Stimulated activated naive CD8-positive, alpha-beta T cell treated with anti-CD3 and anti-CD28 coated beads, Interleukin-15, Interleukin-2, amounts not matched to agents 100 ng/mL and 50 ng/mL, for 24 hours (primary cell): ENCODE data around the gene WWOX.
A peak's percentile ranks its signal among the peaks of the same experiment; 100 is the strongest.
"Not testable (repeated sequence)": the region's sequence is repeated elsewhere in the genome, so short reads cannot be mapped to it uniquely, and the experiment has no call there.

Experiments
- H3K27ac Mint-ChIP-seq: one replicate; pipeline ENCODE4 v1.8.0; 2021; ENCODE audit warnings: mild to moderate bottlenecking, mixed read lengths
- H3K27me3 Mint-ChIP-seq: one replicate; pipeline ENCODE4 v1.8.0; 2021; ENCODE audit warnings: mixed read lengths
- H3K36me3 Mint-ChIP-seq: one replicate; pipeline ENCODE4 v1.8.0; 2021; ENCODE audit warnings: low read depth, mixed read lengths
- H3K4me1 Mint-ChIP-seq: one replicate; pipeline ENCODE4 v1.8.0; 2021; ENCODE audit warnings: low read depth, mixed read lengths
- H3K4me3 Mint-ChIP-seq: one replicate; pipeline ENCODE4 v1.8.0; 2021; ENCODE audit warnings: mild to moderate bottlenecking, mixed read lengths
- H3K9me3 Mint-ChIP-seq: one replicate; pipeline ENCODE4 v1.8.0; 2021; ENCODE audit warnings: mixed read lengths

WWOX gene

GRCh38 chr16:78099271-78100111, at the start of gene WWOX:
TSS of gene WWOX (plus strand) at chr16:78099654.
- H3K4me1 Mint-ChIP-seq, result peaks cover 25% of the 10 kb centered on the region
- H3K27ac Mint-ChIP-seq, result peak within 1 kb of the TSS; percentile 92
- no peaks in the 10 kb centered on the region for H3K9me3 Mint-ChIP-seq
- no peaks in the 10 kb centered on the region for H3K27me3 Mint-ChIP-seq
- no peaks in the 10 kb centered on the region for H3K36me3 Mint-ChIP-seq
- peak within 1 kb of the TSS; percentile 88 for H3K4me3 Mint-ChIP-seq

GRCh38 chr16:78050734-78051400, 48.6 kb upstream of the WWOX start:
- no peaks in the 10 kb centered on the region for H3K9me3 Mint-ChIP-seq

GRCh38 chr16:78057803-78058564, 41.5 kb upstream of the WWOX start:
- Mint-ChIP-seq H3K4me3 (no peak overlapping the region), H3K27ac (no peak overlapping the region), H3K4me1 (no peaks in the 10 kb centered on the region), H3K27me3 (peaks cover 6% of the 10 kb centered on the region), H3K9me3 (no peaks in the 10 kb centered on the region), H3K36me3 (no peaks in the 10 kb centered on the region)

More at GRCh38 chr16:78050734-78051400, 48.6 kb upstream of the WWOX start:
- Mint-ChIP-seq H3K27me3 (peaks cover 30% of the 10 kb centered on the region), H3K27ac (no peak overlapping the region), H3K4me3 (no peak overlapping the region), H3K36me3 (no peaks in the 10 kb centered on the region), H3K4me1 (no peaks in the 10 kb centered on the region)

- H3K4me1 Mint-ChIP-seq, H3K9me3 Mint-ChIP-seq, H3K27me3 Mint-ChIP-seq, H3K36me3 Mint-ChIP-seq, H3K4me3 Mint-ChIP-seq, H3K27ac Mint-ChIP-seq: not testable (repeated sequence)
Observed at GRCh38 chr16:78059806-78060205, 39.6 kb upstream of the WWOX start.

GRCh38 chr16:78060295-78060694, 39.2 kb upstream of the WWOX start:
- no peaks in the 10 kb centered on the region for H3K9me3 Mint-ChIP-seq
- H3K4me1 Mint-ChIP-seq, result no peaks in the 10 kb centered on the region
- H3K27ac Mint-ChIP-seq, result no peak overlapping the region
- H3K4me3 Mint-ChIP-seq, result no peak overlapping the region
- no peaks in the 10 kb centered on the region for H3K36me3 Mint-ChIP-seq
- H3K27me3 Mint-ChIP-seq, result no peaks in the 10 kb centered on the region

- H3K27me3 Mint-ChIP-seq, result peaks cover under 1% of the 10 kb centered on the region
- H3K9me3 Mint-ChIP-seq, result no peaks in the 10 kb centered on the region
- no peak overlapping the region for H3K4me3 Mint-ChIP-seq
- H3K27ac Mint-ChIP-seq, result no peak overlapping the region
- no peaks in the 10 kb centered on the region for H3K4me1 Mint-ChIP-seq
- no peaks in the 10 kb centered on the region for H3K36me3 Mint-ChIP-seq
Observed at GRCh38 chr16:78060809-78061208, 38.6 kb upstream of the WWOX start.

GRCh38 chr16:78065319-78065718, 34.1 kb upstream of the WWOX start:
- Mint-ChIP-seq H3K4me1 (no peaks in the 10 kb centered on the region), H3K27me3 (peaks cover 18% of the 10 kb centered on the region), H3K9me3 (no peaks in the 10 kb centered on the region), H3K4me3 (no peak overlapping the region), H3K36me3 (no peaks in the 10 kb centered on the region), H3K27ac (no peak overlapping the region)

GRCh38 chr16:78069913-78070312, 29.5 kb upstream of the WWOX start:
- peaks cover 29% of the 10 kb centered on the region for H3K27me3 Mint-ChIP-seq
- H3K4me1 Mint-ChIP-seq, result no peaks in the 10 kb centered on the region

GRCh38 chr16:78072275-78072674, 27.2 kb upstream of the WWOX start:
- H3K27ac Mint-ChIP-seq, result no peak overlapping the region
- no peaks in the 10 kb centered on the region for H3K4me1 Mint-ChIP-seq

More at GRCh38 chr16:78069913-78070312, 29.5 kb upstream of the WWOX start:
- Mint-ChIP-seq H3K27ac (no peak overlapping the region), H3K9me3 (no peaks in the 10 kb centered on the region), H3K4me3 (no peak overlapping the region), H3K36me3 (no peaks in the 10 kb centered on the region)

GRCh38 chr16:78075800-78076199, 23.7 kb upstream of the WWOX start:
- no peaks in the 10 kb centered on the region for H3K4me1 Mint-ChIP-seq
- no peaks in the 10 kb centered on the region for H3K9me3 Mint-ChIP-seq
- H3K4me3 Mint-ChIP-seq, result no peak overlapping the region
- no peaks in the 10 kb centered on the region for H3K36me3 Mint-ChIP-seq
- peaks cover 11% of the 10 kb centered on the region for H3K27me3 Mint-ChIP-seq
- no peak overlapping the region for H3K27ac Mint-ChIP-seq

More at GRCh38 chr16:78072275-78072674, 27.2 kb upstream of the WWOX start:
- no peaks in the 10 kb centered on the region for H3K9me3 Mint-ChIP-seq
- no peaks in the 10 kb centered on the region for H3K36me3 Mint-ChIP-seq
- no peak overlapping the region for H3K4me3 Mint-ChIP-seq
- peaks cover 20% of the 10 kb centered on the region for H3K27me3 Mint-ChIP-seq

GRCh38 chr16:78081341-78081740, 18.1 kb upstream of the WWOX start:
- no peak overlapping the region for H3K4me3 Mint-ChIP-seq
- H3K9me3 Mint-ChIP-seq, result no peaks in the 10 kb centered on the region
- H3K27ac Mint-ChIP-seq, result no peak overlapping the region
- H3K27me3 Mint-ChIP-seq, result peaks cover 10% of the 10 kb centered on the region
- H3K36me3 Mint-ChIP-seq, result no peaks in the 10 kb centered on the region
- H3K4me1 Mint-ChIP-seq, result no peaks in the 10 kb centered on the region

GRCh38 chr16:78091419-78091818, 8.0 kb upstream of the WWOX start:
- Mint-ChIP-seq H3K27ac (no peak overlapping the region), H3K9me3 (no peaks in the 10 kb centered on the region), H3K4me3 (no peak overlapping the region), H3K36me3 (no peaks in the 10 kb centered on the region), H3K27me3 (peaks cover 16% of the 10 kb centered on the region), H3K4me1 (no peaks in the 10 kb centered on the region)

- Mint-ChIP-seq H3K27ac (no peak overlapping the region), H3K27me3 (peaks cover 16% of the 10 kb centered on the region), H3K4me1 (no peaks in the 10 kb centered on the region), H3K4me3 (no peak overlapping the region), H3K9me3 (no peaks in the 10 kb centered on the region), H3K36me3 (no peaks in the 10 kb centered on the region)
Observed at GRCh38 chr16:78092758-78093157, 6.7 kb upstream of the WWOX start.

GRCh38 chr16:78094166-78094565, 5.3 kb upstream of the WWOX start:
- Mint-ChIP-seq H3K27ac (no peak overlapping the region), H3K36me3 (no peaks in the 10 kb centered on the region), H3K27me3 (peaks cover 16% of the 10 kb centered on the region), H3K4me3 (no peak overlapping the region), H3K4me1 (peaks cover 7% of the 10 kb centered on the region), H3K9me3 (no peaks in the 10 kb centered on the region)

- Mint-ChIP-seq H3K4me1 (peaks cover 8% of the 10 kb centered on the region), H3K27ac (no peak overlapping the region), H3K4me3 (no peak overlapping the region), H3K36me3 (no peaks in the 10 kb centered on the region), H3K27me3 (peaks cover 16% of the 10 kb centered on the region), H3K9me3 (no peaks in the 10 kb centered on the region)
Observed at GRCh38 chr16:78094998-78095397, 4.5 kb upstream of the WWOX start.
